ENCODE measurements around the gene ALKAL2. TPM values are rescaled to one million over a fixed set of nuclear protein-coding genes. Genes with fewer than 3 reads are reported as not detected.

ALKAL2 gene
- total and polyA plus RNA-seq, 10 of the 15 experiments (the other 5 are each of a cell fraction or from before 2014, with no cell fraction given) = 0.11 to 0.29 (median 0.11) TPM; not detected in 7

DNA sequence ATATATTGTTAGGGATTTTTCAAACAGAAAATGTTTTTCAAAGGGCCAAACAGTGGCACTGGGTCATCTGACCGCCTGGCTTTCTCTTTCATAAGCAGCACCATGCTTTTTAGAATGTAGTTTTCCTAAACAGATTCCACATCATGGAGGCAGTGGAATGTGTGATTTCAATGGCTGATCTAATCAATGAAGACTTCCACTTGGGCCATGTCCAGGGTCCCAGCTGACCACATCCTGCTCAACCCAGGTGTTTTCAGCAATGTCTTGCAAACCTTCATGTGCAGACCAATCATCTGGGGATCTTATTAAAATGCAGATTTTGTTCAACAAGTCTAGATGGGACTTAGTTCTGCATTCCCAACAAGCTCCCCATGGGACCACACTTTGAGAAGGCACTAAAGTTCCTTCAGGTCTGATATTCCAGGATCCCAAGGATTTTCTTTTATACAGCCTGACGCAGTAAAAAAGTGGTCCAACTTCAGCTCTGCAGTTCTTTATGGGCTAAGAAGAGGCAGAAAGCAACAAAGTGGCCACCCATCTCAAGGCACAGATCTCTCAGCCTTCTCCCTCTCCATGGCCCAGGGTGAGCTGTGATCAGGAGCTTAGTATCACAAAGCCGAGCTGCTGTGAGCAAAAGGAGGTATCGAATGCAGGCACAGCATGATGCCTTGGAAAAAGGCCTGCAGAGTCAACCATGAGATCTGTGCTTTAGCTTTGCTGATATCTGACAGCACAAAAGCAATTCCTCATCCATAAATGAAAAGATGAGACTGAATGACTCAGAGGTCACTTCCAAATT is 3.7 kb downstream of the ALKAL2 start:
- SMC1A ChIA-PET (ENCODE audit: uncharacterized antibody, unreplicated experiment) = interaction anchor here (0.7 kb wide), 1 partner anchor 75 kb away, joined by 3 read pairs; no protein-coding TSS in a partner anchor
- Histone ChIP-seq H3K4me1 (ENCODE audit: control insufficient read depth, insufficient read depth, low read length) (no peaks in the 10 kb centered on the region), H3K9me3 (replicated peaks; ENCODE audit: control insufficient read depth, insufficient read depth, low read length) (no peaks in the 10 kb centered on the region), H3K9ac (ENCODE audit: control insufficient read depth, insufficient read depth, low read length) (no peak overlapping the region), H3K4me3 (no peak overlapping the region), H3K36me3 (ENCODE audit: control insufficient read depth in 2 of 2, insufficient read depth in 2 of 2, low read length in 1 of 2) (peaks cover 11 to 20% of the 10 kb centered on the region in 2 experiments; a peak in 3 of 4 replicates), H4K20me1 (ENCODE audit: control insufficient read depth, insufficient read depth) (no peaks in the 10 kb centered on the region), H3K79me2 (ENCODE audit: control insufficient read depth, insufficient read depth, low read length) (no peaks in the 10 kb centered on the region), H3K27ac (ENCODE audit: control insufficient read depth, insufficient read depth) (no peak overlapping the region), H3K27me3 (replicated peaks in 1 of 2; ENCODE audit: control insufficient read depth in 2 of 2, insufficient read depth in 2 of 2, low read length in 1 of 2) (0 out of 4 replicates have a peak, but pooled peaks cover 0 to 3% of the 10 kb centered on the region in 2 experiments), H2AFZ (ENCODE audit: control insufficient read depth, low read depth, low read length) (no peak overlapping the region), H3K4me2 (ENCODE audit: control insufficient read depth, insufficient read depth) (no peak overlapping the region)
- ATAC-seq = no peak
- no peak for DNase-seq (ENCODE audit: low read depth, low spot score)
- in situ Hi-C loops (cut with MboI) (no loop called here), intact Hi-C loops (cut with micrococcal nuclease; ENCODE audit: unreplicated experiment) (no loop called here)
- TF ChIP-seq SRF (IDR thresholded peaks at IDR 0.05; ENCODE audit: low read depth in 2 of 2, low read length in 2 of 2) (no peak), EGR1 (IDR thresholded peaks at IDR 0.05; ENCODE audit: borderline replicate concordance in 1 of 2, low read depth in 2 of 2, low read length in 2 of 2) (no peak), CBX3 (IDR thresholded peaks at IDR 0.05; ENCODE audit: borderline replicate concordance, low read depth) (no peak), HDAC6 (IDR thresholded peaks at IDR 0.05; ENCODE audit: unreplicated experiment) (no peak), CHD1 (IDR thresholded peaks at IDR 0.05; ENCODE audit: low read depth, low read length) (no peak), HDGF (IDR thresholded peaks at IDR 0.05) (no peak), BCL11A (IDR thresholded peaks at IDR 0.05; ENCODE audit: low read depth, low read length) (no peak), JUNB (IDR thresholded peaks at IDR 0.05) (no peak), POU2F2 (IDR thresholded peaks at IDR 0.05; ENCODE audit: borderline replicate concordance, low read depth, low read length) (no peak), FOS (IDR thresholded peaks at IDR 0.05; ENCODE audit: borderline replicate concordance, extremely low read depth, insufficient read length) (no peak), ZNF384 (IDR thresholded peaks at IDR 0.05; ENCODE audit: borderline replicate concordance, low read depth, low read length) (no peak), SMARCA5 (IDR thresholded peaks at IDR 0.05) (no peak)
- TF ChIP-seq, protein P1, sequence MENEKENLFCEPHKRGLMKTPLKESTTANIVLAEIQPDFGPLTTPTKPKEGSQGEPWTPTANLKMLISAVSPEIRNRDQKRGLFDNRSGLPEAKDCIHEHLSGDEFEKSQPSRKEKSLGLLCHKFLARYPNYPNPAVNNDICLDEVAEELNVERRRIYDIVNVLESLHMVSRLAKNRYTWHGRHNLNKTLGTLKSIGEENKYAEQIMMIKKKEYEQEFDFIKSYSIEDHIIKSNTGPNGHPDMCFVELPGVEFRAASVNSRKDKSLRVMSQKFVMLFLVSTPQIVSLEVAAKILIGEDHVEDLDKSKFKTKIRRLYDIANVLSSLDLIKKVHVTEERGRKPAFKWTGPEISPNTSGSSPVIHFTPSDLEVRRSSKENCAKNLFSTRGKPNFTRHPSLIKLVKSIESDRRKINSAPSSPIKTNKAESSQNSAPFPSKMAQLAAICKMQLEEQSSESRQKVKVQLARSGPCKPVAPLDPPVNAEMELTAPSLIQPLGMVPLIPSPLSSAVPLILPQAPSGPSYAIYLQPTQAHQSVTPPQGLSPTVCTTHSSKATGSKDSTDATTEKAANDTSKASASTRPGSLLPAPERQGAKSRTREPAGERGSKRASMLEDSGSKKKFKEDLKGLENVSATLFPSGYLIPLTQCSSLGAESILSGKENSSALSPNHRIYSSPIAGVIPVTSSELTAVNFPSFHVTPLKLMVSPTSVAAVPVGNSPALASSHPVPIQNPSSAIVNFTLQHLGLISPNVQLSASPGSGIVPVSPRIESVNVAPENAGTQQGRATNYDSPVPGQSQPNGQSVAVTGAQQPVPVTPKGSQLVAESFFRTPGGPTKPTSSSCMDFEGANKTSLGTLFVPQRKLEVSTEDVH (IDR thresholded peaks at IDR 0.05; ENCODE audit: low read depth, partially characterized antibody) = no peak
- TF ChIP-seq, protein P2, sequence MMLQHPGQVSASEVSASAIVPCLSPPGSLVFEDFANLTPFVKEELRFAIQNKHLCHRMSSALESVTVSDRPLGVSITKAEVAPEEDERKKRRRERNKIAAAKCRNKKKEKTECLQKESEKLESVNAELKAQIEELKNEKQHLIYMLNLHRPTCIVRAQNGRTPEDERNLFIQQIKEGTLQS (IDR thresholded peaks at IDR 0.05; ENCODE audit: borderline replicate concordance, extremely low read depth, low read depth, low read length) = no peak
- POLR2A ChIA-PET = no interaction called here
- CTCF ChIA-PET = interaction anchor here (1.0 to 1.5 kb wide), 2 partner anchors 10 to 19 kb away, joined by 3 to 4 read pairs; no protein-coding TSS in a partner anchor
- 99% methylated on average over 4 of the region's 4 CpGs for WGBS (ENCODE audit: insufficient coverage, insufficient replicate concordance, low lambda C conversion rate, missing lambda C conversion rate)
- no TSS peak for BruUV-seq (replicated peaks)
- RAD21 ChIA-PET (ENCODE audit: unreplicated experiment) = no interaction called here
- no peak for FAIRE-seq

Measured in GM12878 (cell line).